ENCODE results near the gene HOXB3.

DNA sequence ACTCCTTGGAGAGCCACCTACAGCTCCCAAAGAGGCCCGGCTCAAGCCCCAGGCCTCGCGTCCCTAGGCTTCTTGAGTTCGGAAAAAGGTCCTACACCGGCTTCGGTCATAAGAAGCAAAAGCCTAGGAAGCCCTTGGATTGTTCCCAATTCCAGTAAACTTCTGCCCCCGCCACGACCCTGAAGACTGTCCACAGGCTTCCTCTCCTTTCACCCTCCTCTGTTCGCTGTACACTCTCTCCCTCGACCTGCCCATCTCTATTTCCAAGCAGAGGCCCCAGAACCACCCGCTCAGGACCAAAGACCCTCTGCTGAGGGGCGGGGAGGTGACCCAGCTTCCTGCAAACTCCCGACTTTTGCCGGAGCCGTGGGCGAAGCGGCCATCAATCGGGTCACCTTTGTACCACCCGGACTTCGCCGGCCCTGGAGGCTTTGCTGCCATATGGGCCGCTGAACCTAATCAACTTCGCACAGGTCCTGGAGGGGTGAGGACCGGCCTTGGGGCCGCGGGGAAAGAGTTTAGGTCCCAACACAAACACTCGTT lies 47.9 kb downstream of the HOXB3 start:
- TF ChIP-seq, protein P1, sequence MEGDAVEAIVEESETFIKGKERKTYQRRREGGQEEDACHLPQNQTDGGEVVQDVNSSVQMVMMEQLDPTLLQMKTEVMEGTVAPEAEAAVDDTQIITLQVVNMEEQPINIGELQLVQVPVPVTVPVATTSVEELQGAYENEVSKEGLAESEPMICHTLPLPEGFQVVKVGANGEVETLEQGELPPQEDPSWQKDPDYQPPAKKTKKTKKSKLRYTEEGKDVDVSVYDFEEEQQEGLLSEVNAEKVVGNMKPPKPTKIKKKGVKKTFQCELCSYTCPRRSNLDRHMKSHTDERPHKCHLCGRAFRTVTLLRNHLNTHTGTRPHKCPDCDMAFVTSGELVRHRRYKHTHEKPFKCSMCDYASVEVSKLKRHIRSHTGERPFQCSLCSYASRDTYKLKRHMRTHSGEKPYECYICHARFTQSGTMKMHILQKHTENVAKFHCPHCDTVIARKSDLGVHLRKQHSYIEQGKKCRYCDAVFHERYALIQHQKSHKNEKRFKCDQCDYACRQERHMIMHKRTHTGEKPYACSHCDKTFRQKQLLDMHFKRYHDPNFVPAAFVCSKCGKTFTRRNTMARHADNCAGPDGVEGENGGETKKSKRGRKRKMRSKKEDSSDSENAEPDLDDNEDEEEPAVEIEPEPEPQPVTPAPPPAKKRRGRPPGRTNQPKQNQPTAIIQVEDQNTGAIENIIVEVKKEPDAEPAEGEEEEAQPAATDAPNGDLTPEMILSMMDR (IDR thresholded peaks at IDR 0.05) = no peak
- no peak for TF ChIP-seq POLR2A (IDR thresholded peaks at IDR 0.05)

All from Peyer's patch (tissue), 4 donors.